ENCODE data around the gene CMSS1. TPM values are rescaled to one million over a fixed set of nuclear protein-coding genes. Genes with fewer than 3 reads are reported as not detected.

CMSS1 gene
- total and polyA plus RNA-seq, 2 donors (not counting 1 experiment from before 2014, with no cell fraction given), result 7.3 to 22.8 TPM

GRCh38 chr3:99900248-99900647 lies 82.6 kb downstream of the CMSS1 start:
- Histone ChIP-seq H2AFZ (ENCODE audit: insufficient read depth, low read depth, low read length, poor library complexity, severe bottlenecking) (no peak overlapping the region), H3K9me3 (ENCODE audit: control extremely low read depth in 1 of 3, control insufficient read depth in 2 of 3, insufficient read depth in 1 of 3, low read length in 2 of 3) (no peaks in the 10 kb centered on the region), H4K20me1 (ENCODE audit: control insufficient read depth, insufficient read depth, low read length, poor library complexity, severe bottlenecking) (no peaks in the 10 kb centered on the region), H3K27me3 (replicated peaks in 1 of 4; ENCODE audit: control extremely low read depth in 1 of 4, control insufficient read depth in 3 of 4, insufficient read depth in 4 of 4, low read length in 3 of 4) (no peaks in the 10 kb centered on the region), H3K4me2 (replicated peaks; ENCODE audit: low read depth, low read length, poor library complexity, severe bottlenecking) (no peak overlapping the region), H3K4me1 (ENCODE audit: control insufficient read depth in 2 of 2, insufficient read depth in 2 of 2, low read length in 2 of 2) (peaks cover 11 to 20% of the 10 kb centered on the region in 2 donors), H3K9ac (ENCODE audit: low read length) (no peak overlapping the region), H3K36me3 (replicated peaks in 1 of 2; ENCODE audit: control extremely low read depth in 1 of 2, control insufficient read depth in 1 of 2, extremely low read depth in 1 of 2, insufficient read depth in 2 of 2, low read length in 1 of 2) (no peaks in the 10 kb centered on the region), H3K4me3 (ENCODE audit: control extremely low read depth in 1 of 5, extremely low read depth in 1 of 5, insufficient read depth in 1 of 5, low read depth in 2 of 5, low read length in 4 of 5) (no peak overlapping the region), H3K79me2 (ENCODE audit: control insufficient read depth, insufficient read depth, low read length) (peaks cover 11% of the 10 kb centered on the region), H3K27ac (ENCODE audit: low read length in 2 of 2) (no peak overlapping the region)
- H3K27me3 Mint-ChIP-seq, result no peaks in the 10 kb centered on the region
- no peak for DNase-seq
- no peak overlapping the region for H3K4me3 Mint-ChIP-seq
- WGBS (ENCODE audit: insufficient coverage), result no CpG with 5 or more reads among the region's 1 CpG
- POLR2A ChIA-PET, result no interaction called here
- intact Hi-C loops (cut with micrococcal nuclease), result no loop called here
- H3K4me1 Mint-ChIP-seq, result peaks cover 25% of the 10 kb centered on the region
- H3K27ac Mint-ChIP-seq, result no peak overlapping the region
- CTCF ChIA-PET, result no interaction called here
- ATAC-seq (ENCODE audit: low read depth), result no peak
- no peaks in the 10 kb centered on the region for H3K9me3 Mint-ChIP-seq (ENCODE audit: insufficient read depth)
- TF ChIP-seq CTCF (IDR thresholded peaks at IDR 0.05) (no peak), EZH2 (IDR thresholded peaks at IDR 0.05; ENCODE audit: borderline replicate concordance, insufficient read depth, low read depth, low read length, poor library complexity, severe bottlenecking) (no peak)

- no peaks in the 10 kb centered on the region for H4K20me1 ChIP-seq (ENCODE audit: control insufficient read depth, insufficient read depth, low read length, poor library complexity, severe bottlenecking)
- H3K9me3 Mint-ChIP-seq (ENCODE audit: insufficient read depth), result no peaks in the 10 kb centered on the region
- H3K9ac ChIP-seq (ENCODE audit: low read length), result no peak overlapping the region
- intact Hi-C loops (cut with micrococcal nuclease), result no loop called here
- H3K4me1 Mint-ChIP-seq, result peaks cover 14% of the 10 kb centered on the region
- peaks cover 11% of the 10 kb centered on the region for H3K79me2 ChIP-seq (ENCODE audit: control insufficient read depth, insufficient read depth, low read length)
- DNase-seq, result no peak
- H3K9me3 ChIP-seq (ENCODE audit: control extremely low read depth in 1 of 3, control insufficient read depth in 2 of 3, insufficient read depth in 1 of 3, low read length in 2 of 3), result no peaks in the 10 kb centered on the region
- no peak for TF ChIP-seq EZH2 (IDR thresholded peaks at IDR 0.05; ENCODE audit: borderline replicate concordance, insufficient read depth, low read depth, low read length, poor library complexity, severe bottlenecking)
- TF ChIP-seq CTCF (IDR thresholded peaks at IDR 0.05), result no peak
- H3K4me1 ChIP-seq (ENCODE audit: control insufficient read depth in 2 of 2, insufficient read depth in 2 of 2, low read length in 2 of 2), result peaks cover 1 to 8% of the 10 kb centered on the region in 2 donors
- ATAC-seq (ENCODE audit: low read depth), result no peak
- H3K27ac ChIP-seq (ENCODE audit: low read length in 2 of 2), result no peak overlapping the region
- H3K27me3 ChIP-seq (replicated peaks in 1 of 4; ENCODE audit: control extremely low read depth in 1 of 4, control insufficient read depth in 3 of 4, insufficient read depth in 4 of 4, low read length in 3 of 4), result no peaks in the 10 kb centered on the region
- no peaks in the 10 kb centered on the region for H3K27me3 Mint-ChIP-seq
- H3K36me3 ChIP-seq (replicated peaks in 1 of 2; ENCODE audit: control extremely low read depth in 1 of 2, control insufficient read depth in 1 of 2, extremely low read depth in 1 of 2, insufficient read depth in 2 of 2, low read length in 1 of 2), result no peaks in the 10 kb centered on the region
- ChIA-PET CTCF (no interaction called here), POLR2A (no interaction called here)
- no peak overlapping the region for H3K4me2 ChIP-seq (replicated peaks; ENCODE audit: low read depth, low read length, poor library complexity, severe bottlenecking)
- no CpG with 5 or more reads among the region's 6 CpGs for WGBS (ENCODE audit: insufficient coverage)
- no peak overlapping the region for H3K4me3 Mint-ChIP-seq
- H3K27ac Mint-ChIP-seq, result no peak overlapping the region
- H3K4me3 ChIP-seq (ENCODE audit: control extremely low read depth in 1 of 5, extremely low read depth in 1 of 5, insufficient read depth in 1 of 5, low read depth in 2 of 5, low read length in 4 of 5), result no peak overlapping the region
- no peak overlapping the region for H2AFZ ChIP-seq (ENCODE audit: insufficient read depth, low read depth, low read length, poor library complexity, severe bottlenecking)
These were observed 83.7 kb downstream of the CMSS1 start for GRCh38 chr3:99901200-99901926.

Data from B cell (primary cell).